ENCODE data around the gene LINGO1.

DNA sequence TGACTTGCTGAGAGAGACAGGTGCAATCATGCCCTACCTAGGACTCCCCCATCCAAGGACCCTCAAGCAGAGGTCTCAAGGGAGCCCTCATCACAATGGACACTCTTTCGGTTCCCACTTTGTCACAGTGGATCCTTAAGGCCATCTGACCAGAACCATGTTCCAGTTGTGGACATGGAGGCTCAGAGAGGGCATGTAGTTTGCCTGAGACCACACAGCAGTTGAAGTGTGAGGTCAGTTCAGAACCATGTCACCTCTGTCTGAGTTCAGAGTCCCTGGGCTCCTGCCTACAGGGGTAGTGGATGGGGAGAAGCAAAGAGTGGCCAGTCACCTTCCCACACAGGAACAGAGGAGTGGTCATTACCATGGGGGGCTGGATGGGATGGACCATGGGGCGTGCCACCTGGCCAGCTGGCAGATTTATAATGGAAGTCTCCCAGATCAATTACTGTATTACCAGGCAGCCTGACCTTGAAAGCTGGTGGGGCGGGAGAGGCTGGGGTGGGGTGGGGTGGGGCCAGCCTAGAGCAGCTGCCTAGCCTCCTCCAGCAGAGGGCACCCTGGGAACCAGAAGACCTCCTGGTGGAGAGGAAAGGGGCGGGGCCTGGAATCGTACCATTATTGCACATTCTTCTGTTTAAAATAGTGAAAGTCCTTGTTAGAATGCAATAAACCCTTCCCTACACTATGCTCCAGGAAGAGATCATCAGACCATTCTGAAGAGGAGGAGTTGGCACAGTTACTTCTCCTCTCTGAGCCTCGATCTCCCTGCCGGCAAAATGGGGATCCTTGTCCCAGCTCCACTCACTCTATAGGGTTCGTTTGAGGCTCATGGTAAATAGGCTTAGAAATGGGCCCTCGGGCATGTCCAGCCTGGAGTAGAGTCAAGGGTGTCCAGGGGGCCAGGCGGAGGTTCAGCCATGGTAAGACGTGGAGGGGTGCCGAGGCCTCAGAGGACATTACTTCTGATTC lies 26.9 kb upstream of the LINGO1 start:
- TF ChIP-seq, protein P1, sequence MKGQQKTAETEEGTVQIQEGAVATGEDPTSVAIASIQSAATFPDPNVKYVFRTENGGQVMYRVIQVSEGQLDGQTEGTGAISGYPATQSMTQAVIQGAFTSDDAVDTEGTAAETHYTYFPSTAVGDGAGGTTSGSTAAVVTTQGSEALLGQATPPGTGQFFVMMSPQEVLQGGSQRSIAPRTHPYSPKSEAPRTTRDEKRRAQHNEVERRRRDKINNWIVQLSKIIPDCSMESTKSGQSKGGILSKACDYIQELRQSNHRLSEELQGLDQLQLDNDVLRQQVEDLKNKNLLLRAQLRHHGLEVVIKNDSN (CRISPR knock-in tag; IDR thresholded peaks at IDR 0.05) = no peak
- TF ChIP-seq NFYB (CRISPR knock-in tag; conservative IDR thresholded peaks at IDR 0.05; ENCODE audit: low read depth) (no peak), SP1 (CRISPR knock-in tag; conservative IDR thresholded peaks at IDR 0.05) (no peak), NFE2L1 (CRISPR knock-in tag; IDR thresholded peaks at IDR 0.05) (no peak), JUN (CRISPR knock-in tag; IDR thresholded peaks at IDR 0.05) (no peak)
- TF ChIP-seq, protein P2, sequence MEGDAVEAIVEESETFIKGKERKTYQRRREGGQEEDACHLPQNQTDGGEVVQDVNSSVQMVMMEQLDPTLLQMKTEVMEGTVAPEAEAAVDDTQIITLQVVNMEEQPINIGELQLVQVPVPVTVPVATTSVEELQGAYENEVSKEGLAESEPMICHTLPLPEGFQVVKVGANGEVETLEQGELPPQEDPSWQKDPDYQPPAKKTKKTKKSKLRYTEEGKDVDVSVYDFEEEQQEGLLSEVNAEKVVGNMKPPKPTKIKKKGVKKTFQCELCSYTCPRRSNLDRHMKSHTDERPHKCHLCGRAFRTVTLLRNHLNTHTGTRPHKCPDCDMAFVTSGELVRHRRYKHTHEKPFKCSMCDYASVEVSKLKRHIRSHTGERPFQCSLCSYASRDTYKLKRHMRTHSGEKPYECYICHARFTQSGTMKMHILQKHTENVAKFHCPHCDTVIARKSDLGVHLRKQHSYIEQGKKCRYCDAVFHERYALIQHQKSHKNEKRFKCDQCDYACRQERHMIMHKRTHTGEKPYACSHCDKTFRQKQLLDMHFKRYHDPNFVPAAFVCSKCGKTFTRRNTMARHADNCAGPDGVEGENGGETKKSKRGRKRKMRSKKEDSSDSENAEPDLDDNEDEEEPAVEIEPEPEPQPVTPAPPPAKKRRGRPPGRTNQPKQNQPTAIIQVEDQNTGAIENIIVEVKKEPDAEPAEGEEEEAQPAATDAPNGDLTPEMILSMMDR (IDR thresholded peaks at IDR 0.05) = no peak
- TF ChIP-seq, protein P3, sequence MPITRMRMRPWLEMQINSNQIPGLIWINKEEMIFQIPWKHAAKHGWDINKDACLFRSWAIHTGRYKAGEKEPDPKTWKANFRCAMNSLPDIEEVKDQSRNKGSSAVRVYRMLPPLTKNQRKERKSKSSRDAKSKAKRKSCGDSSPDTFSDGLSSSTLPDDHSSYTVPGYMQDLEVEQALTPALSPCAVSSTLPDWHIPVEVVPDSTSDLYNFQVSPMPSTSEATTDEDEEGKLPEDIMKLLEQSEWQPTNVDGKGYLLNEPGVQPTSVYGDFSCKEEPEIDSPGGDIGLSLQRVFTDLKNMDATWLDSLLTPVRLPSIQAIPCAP (CRISPR knock-in tag; IDR thresholded peaks at IDR 0.05) = no peak
- TF ChIP-seq, protein P4, sequence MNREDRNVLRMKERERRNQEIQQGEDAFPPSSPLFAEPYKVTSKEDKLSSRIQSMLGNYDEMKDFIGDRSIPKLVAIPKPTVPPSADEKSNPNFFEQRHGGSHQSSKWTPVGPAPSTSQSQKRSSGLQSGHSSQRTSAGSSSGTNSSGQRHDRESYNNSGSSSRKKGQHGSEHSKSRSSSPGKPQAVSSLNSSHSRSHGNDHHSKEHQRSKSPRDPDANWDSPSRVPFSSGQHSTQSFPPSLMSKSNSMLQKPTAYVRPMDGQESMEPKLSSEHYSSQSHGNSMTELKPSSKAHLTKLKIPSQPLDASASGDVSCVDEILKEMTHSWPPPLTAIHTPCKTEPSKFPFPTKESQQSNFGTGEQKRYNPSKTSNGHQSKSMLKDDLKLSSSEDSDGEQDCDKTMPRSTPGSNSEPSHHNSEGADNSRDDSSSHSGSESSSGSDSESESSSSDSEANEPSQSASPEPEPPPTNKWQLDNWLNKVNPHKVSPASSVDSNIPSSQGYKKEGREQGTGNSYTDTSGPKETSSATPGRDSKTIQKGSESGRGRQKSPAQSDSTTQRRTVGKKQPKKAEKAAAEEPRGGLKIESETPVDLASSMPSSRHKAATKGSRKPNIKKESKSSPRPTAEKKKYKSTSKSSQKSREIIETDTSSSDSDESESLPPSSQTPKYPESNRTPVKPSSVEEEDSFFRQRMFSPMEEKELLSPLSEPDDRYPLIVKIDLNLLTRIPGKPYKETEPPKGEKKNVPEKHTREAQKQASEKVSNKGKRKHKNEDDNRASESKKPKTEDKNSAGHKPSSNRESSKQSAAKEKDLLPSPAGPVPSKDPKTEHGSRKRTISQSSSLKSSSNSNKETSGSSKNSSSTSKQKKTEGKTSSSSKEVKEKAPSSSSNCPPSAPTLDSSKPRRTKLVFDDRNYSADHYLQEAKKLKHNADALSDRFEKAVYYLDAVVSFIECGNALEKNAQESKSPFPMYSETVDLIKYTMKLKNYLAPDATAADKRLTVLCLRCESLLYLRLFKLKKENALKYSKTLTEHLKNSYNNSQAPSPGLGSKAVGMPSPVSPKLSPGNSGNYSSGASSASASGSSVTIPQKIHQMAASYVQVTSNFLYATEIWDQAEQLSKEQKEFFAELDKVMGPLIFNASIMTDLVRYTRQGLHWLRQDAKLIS (CRISPR knock-in tag; IDR thresholded peaks at IDR 0.05; ENCODE audit: borderline replicate concordance) = no peak
- TF ChIP-seq, protein P5, sequence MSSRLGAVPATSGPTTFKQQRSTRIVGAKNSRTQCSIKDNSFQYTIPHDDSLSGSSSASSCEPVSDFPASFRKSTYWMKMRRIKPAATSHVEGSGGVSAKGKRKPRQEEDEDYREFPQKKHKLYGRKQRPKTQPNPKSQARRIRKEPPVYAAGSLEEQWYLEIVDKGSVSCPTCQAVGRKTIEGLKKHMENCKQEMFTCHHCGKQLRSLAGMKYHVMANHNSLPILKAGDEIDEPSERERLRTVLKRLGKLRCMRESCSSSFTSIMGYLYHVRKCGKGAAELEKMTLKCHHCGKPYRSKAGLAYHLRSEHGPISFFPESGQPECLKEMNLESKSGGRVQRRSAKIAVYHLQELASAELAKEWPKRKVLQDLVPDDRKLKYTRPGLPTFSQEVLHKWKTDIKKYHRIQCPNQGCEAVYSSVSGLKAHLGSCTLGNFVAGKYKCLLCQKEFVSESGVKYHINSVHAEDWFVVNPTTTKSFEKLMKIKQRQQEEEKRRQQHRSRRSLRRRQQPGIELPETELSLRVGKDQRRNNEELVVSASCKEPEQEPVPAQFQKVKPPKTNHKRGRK (CRISPR knock-in tag; IDR thresholded peaks at IDR 0.05; ENCODE audit: borderline replicate concordance) = no peak

Measured in WTC11 (cell line).